ENCODE data around the gene CISD1. TPM values are rescaled to one million over a fixed set of nuclear protein-coding genes. Genes with fewer than 3 reads are reported as not detected.

Gene CISD1
- total RNA-seq, 3 donors from 2014 or later (not counting 1 experiment from before 2014, with no cell fraction given), result 4.2 to 10.4 (median 5.3) TPM

DNA sequence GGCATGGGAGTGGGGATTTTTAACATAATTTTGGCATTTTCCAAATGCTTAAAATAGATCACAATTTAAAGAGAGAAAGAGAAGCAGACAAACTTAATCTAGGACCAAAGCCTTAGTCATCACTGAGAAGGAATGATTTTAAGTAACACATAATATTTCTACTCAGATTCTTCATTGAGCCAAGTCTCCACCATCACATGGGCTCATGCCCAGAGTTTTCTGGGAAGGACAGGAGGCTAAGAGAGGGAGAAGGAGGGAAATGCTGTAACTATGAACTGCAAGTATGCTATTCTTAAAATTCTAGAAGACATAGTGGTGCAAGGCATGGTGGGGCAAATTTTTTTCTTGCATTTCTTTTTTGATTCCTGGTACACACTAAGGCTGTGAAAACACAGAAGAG is 42.1 kb downstream of the CISD1 start:
- Histone ChIP-seq H3K27me3 (ENCODE audit: control insufficient read depth, insufficient read depth, low read length) (peaks cover 3% of the 10 kb centered on the region), H3K27ac (ENCODE audit: low read length) (no peak overlapping the region), H3K4me3 (ENCODE audit: low read length) (no peak overlapping the region), H3K4me1 (ENCODE audit: control insufficient read depth, insufficient read depth, low read length) (no peaks in the 10 kb centered on the region), H3K9me3 (ENCODE audit: control insufficient read depth, insufficient read depth, low read length) (no peaks in the 10 kb centered on the region), H3K36me3 (ENCODE audit: control insufficient read depth, insufficient read depth, low read length) (no peaks in the 10 kb centered on the region)
- no peak overlapping the region for H3K27ac Mint-ChIP-seq
- H3K4me1 Mint-ChIP-seq, result no peaks in the 10 kb centered on the region
- ATAC-seq (no peak), DNase-seq (no peak)
- H3K36me3 Mint-ChIP-seq, result no peaks in the 10 kb centered on the region
- intact Hi-C loops (cut with micrococcal nuclease), result no loop called here
- no peak overlapping the region for H3K4me3 Mint-ChIP-seq
- TF ChIP-seq, protein P1, sequence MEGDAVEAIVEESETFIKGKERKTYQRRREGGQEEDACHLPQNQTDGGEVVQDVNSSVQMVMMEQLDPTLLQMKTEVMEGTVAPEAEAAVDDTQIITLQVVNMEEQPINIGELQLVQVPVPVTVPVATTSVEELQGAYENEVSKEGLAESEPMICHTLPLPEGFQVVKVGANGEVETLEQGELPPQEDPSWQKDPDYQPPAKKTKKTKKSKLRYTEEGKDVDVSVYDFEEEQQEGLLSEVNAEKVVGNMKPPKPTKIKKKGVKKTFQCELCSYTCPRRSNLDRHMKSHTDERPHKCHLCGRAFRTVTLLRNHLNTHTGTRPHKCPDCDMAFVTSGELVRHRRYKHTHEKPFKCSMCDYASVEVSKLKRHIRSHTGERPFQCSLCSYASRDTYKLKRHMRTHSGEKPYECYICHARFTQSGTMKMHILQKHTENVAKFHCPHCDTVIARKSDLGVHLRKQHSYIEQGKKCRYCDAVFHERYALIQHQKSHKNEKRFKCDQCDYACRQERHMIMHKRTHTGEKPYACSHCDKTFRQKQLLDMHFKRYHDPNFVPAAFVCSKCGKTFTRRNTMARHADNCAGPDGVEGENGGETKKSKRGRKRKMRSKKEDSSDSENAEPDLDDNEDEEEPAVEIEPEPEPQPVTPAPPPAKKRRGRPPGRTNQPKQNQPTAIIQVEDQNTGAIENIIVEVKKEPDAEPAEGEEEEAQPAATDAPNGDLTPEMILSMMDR (IDR thresholded peaks at IDR 0.05), result no peak
- no peaks in the 10 kb centered on the region for H3K9me3 Mint-ChIP-seq
- peaks cover 5 to 23% of the 10 kb centered on the region in 2 donors for H3K27me3 Mint-ChIP-seq (ENCODE audit: low read depth in 2 of 2)

DNA sequence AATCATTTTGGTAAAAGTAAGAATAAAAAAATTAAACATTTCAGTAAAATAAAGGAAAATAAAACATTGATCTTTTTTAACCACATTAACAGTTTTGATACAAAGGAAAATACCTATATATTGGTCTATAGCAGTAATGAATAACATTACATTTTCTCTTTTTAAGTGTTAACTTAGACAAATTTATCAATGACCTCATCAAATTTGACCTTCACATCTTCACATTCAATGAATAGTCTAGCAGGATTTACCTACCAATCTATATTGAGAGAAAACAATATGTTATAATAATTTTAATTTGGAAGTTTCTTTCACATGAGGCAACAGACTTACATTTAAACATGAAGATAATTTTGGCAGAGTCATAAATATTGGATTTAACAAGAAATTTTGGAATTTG is 47.9 kb downstream of the CISD1 start:
- Mint-ChIP-seq H3K27me3 (ENCODE audit: low read depth in 2 of 2) (peaks cover 2 to 8% of the 10 kb centered on the region in 2 donors), H3K4me1 (no peaks in the 10 kb centered on the region), H3K4me3 (no peak overlapping the region), H3K9me3 (no peaks in the 10 kb centered on the region), H3K36me3 (no peaks in the 10 kb centered on the region), H3K27ac (no peak overlapping the region)
- TF ChIP-seq, protein P1 (IDR thresholded peaks at IDR 0.05), result no peak
- intact Hi-C loops (cut with micrococcal nuclease), result no loop called here
- Histone ChIP-seq H3K9me3 (ENCODE audit: control insufficient read depth, insufficient read depth, low read length) (no peaks in the 10 kb centered on the region), H3K27ac (ENCODE audit: low read length) (no peak overlapping the region), H3K36me3 (ENCODE audit: control insufficient read depth, insufficient read depth, low read length) (no peaks in the 10 kb centered on the region), H3K4me3 (ENCODE audit: low read length) (no peak overlapping the region), H3K27me3 (ENCODE audit: control insufficient read depth, insufficient read depth, low read length) (no peaks in the 10 kb centered on the region), H3K4me1 (ENCODE audit: control insufficient read depth, insufficient read depth, low read length) (no peaks in the 10 kb centered on the region)
- no peak for ATAC-seq
- no peak for DNase-seq

DNA sequence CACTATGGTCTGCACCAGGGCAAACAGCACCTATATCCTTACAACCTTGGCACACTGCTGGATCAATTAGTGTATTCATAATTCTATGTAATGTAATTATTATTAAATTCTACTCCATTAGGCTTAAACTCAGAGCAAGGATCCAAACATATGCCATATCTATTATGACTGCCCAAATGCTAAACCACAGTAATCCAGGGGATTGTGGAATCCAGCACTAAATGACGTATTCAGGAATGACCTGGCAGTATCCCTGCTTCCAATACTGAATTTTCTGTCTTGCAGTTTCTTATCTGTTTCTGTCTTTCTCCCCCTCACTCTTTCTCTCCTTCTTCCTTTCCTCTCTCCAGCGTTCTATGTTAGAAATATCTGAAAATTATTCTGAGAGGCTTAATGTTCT is 49.4 kb downstream of the CISD1 start:
- DNase-seq (no peak), ATAC-seq (no peak)
- Histone ChIP-seq H3K4me1 (ENCODE audit: control insufficient read depth, insufficient read depth, low read length) (no peaks in the 10 kb centered on the region), H3K9me3 (ENCODE audit: control insufficient read depth, insufficient read depth, low read length) (no peaks in the 10 kb centered on the region), H3K4me3 (ENCODE audit: low read length) (no peak overlapping the region), H3K36me3 (ENCODE audit: control insufficient read depth, insufficient read depth, low read length) (no peaks in the 10 kb centered on the region), H3K27ac (ENCODE audit: low read length) (no peak overlapping the region), H3K27me3 (ENCODE audit: control insufficient read depth, insufficient read depth, low read length) (no peaks in the 10 kb centered on the region)
- H3K4me1 Mint-ChIP-seq, result peaks cover 9 to 10% of the 10 kb centered on the region in 2 donors
- TF ChIP-seq, protein P1 (IDR thresholded peaks at IDR 0.05), result no peak
- no peak overlapping the region for H3K4me3 Mint-ChIP-seq
- 90% methylated on average over 1 of the region's 2 CpGs for WGBS (ENCODE audit: insufficient coverage)
- no peaks in the 10 kb centered on the region for H3K36me3 Mint-ChIP-seq
- no peak overlapping the region for H3K27ac Mint-ChIP-seq
- peaks cover 0 to 8% of the 10 kb centered on the region in 2 donors for H3K27me3 Mint-ChIP-seq (ENCODE audit: low read depth in 2 of 2)
- H3K9me3 Mint-ChIP-seq, result no peaks in the 10 kb centered on the region
- intact Hi-C loops (cut with micrococcal nuclease), result no loop called here

DNA sequence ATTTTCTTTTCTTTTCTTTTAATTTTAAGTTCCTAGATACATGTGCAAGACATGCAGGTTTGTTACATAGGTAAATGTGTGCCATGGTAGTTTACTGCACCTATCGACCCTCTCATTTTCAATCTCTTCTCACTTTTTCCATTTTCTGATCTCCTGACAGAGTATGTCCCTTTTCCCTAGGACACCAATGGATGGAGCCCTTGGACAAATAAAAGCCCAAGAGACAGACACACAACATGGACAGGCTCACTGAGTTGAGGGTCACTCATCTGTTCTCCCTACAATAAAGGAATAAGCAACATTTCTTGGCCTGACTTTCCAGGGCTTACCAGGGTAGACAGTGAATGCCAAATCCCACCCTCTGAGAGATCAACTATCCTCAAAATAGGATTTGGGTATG is 50.6 kb downstream of the CISD1 start:
- TF ChIP-seq, protein P1 (IDR thresholded peaks at IDR 0.05), result no peak
- DNase-seq (no peak), ATAC-seq (no peak)
- no peaks in the 10 kb centered on the region for H3K9me3 Mint-ChIP-seq
- H3K27ac Mint-ChIP-seq, result no peak overlapping the region
- Histone ChIP-seq H3K4me1 (ENCODE audit: control insufficient read depth, insufficient read depth, low read length) (no peaks in the 10 kb centered on the region), H3K4me3 (ENCODE audit: low read length) (no peak overlapping the region), H3K36me3 (ENCODE audit: control insufficient read depth, insufficient read depth, low read length) (no peaks in the 10 kb centered on the region), H3K9me3 (ENCODE audit: control insufficient read depth, insufficient read depth, low read length) (no peaks in the 10 kb centered on the region), H3K27ac (ENCODE audit: low read length) (no peak overlapping the region), H3K27me3 (ENCODE audit: control insufficient read depth, insufficient read depth, low read length) (no peaks in the 10 kb centered on the region)
- 90% methylated on average over 1 of the region's 1 CpG for WGBS (ENCODE audit: insufficient coverage)
- intact Hi-C loops (cut with micrococcal nuclease), result no loop called here
- H3K4me1 Mint-ChIP-seq, result peaks cover 9 to 10% of the 10 kb centered on the region in 2 donors
- H3K4me3 Mint-ChIP-seq, result no peak overlapping the region
- H3K27me3 Mint-ChIP-seq (ENCODE audit: low read depth in 2 of 2), result peaks cover 0 to 8% of the 10 kb centered on the region in 2 donors
- H3K36me3 Mint-ChIP-seq, result no peaks in the 10 kb centered on the region
